IPS-18c (cell line): ENCODE data around the gene PPWD1.
"Not testable (repeated sequence)": the region's sequence is repeated elsewhere in the genome, so short reads cannot be mapped to it uniquely, and the experiment has no call there.

ENCODE experiments used
- H3K4me3 ChIP-seq: 2 replicates; pipeline ENCODE4 v1.7.0; 2013; ENCODE audit warnings: low read depth, mild to moderate bottlenecking, low read length, moderate library complexity; ENCODE audit not compliant: insufficient read depth
- H3K9me3 ChIP-seq: one replicate; pipeline ENCODE4 v1.6.1; 2013; ENCODE audit warnings: mild to moderate bottlenecking, low read length, moderate library complexity; ENCODE audit not compliant: control insufficient read depth, insufficient read depth

The PPWD1 gene

GRCh38 chr5:65562731-65563701, at the start of gene PPWD1, which contains the start of gene CENPK:
TSS of gene PPWD1 (plus strand) at chr5:65563296. CDS start at chr5:65563311, 15 bp downstream.
TSS of gene CENPK (minus strand) at chr5:65563168. CDS start at chr5:65554907, 8,261 bp downstream.
- no peaks in the 10 kb centered on the region for H3K9me3 ChIP-seq
- peak within 1 kb of the TSS; percentile 96 for H3K4me3 ChIP-seq

GRCh38 chr5:65525726-65526125, 37.4 kb upstream of the PPWD1 start:
- no peak overlapping the region for H3K4me3 ChIP-seq
- no peaks in the 10 kb centered on the region for H3K9me3 ChIP-seq

- H3K4me3 ChIP-seq: no peak overlapping the region
- no peaks in the 10 kb centered on the region for H3K9me3 ChIP-seq
Measured at GRCh38 chr5:65530904-65531303, 32.2 kb upstream of the PPWD1 start.

- Histone ChIP-seq H3K4me3 (no peak overlapping the region), H3K9me3 (peaks cover 3% of the 10 kb centered on the region)
Measured at GRCh38 chr5:65535529-65535987, 27.5 kb upstream of the PPWD1 start.

GRCh38 chr5:65539827-65540226, 23.3 kb upstream of the PPWD1 start:
- H3K9me3 ChIP-seq: peaks cover 3% of the 10 kb centered on the region

GRCh38 chr5:65544473-65544872, 18.6 kb upstream of the PPWD1 start:
- peaks cover 1% of the 10 kb centered on the region for H3K9me3 ChIP-seq
- no peak overlapping the region for H3K4me3 ChIP-seq

More at GRCh38 chr5:65539827-65540226, 23.3 kb upstream of the PPWD1 start:
- no peak overlapping the region for H3K4me3 ChIP-seq

- Histone ChIP-seq H3K9me3 (no peaks in the 10 kb centered on the region), H3K4me3 (no peak overlapping the region)
Measured at GRCh38 chr5:65546141-65546540, 17.0 kb upstream of the PPWD1 start.

GRCh38 chr5:65548281-65548680, 14.8 kb upstream of the PPWD1 start:
- no peaks in the 10 kb centered on the region for H3K9me3 ChIP-seq
- no peak overlapping the region for H3K4me3 ChIP-seq

GRCh38 chr5:65553941-65554340, 9.2 kb upstream of the PPWD1 start:
- H3K4me3 ChIP-seq: no peak overlapping the region
- no peaks in the 10 kb centered on the region for H3K9me3 ChIP-seq

- no peaks in the 10 kb centered on the region for H3K9me3 ChIP-seq
- no peak overlapping the region for H3K4me3 ChIP-seq
Measured at GRCh38 chr5:65555287-65555686, 7.8 kb upstream of the PPWD1 start.

GRCh38 chr5:65556181-65556580, 6.9 kb upstream of the PPWD1 start:
- Histone ChIP-seq H3K9me3 (no peaks in the 10 kb centered on the region), H3K4me3 (no peak overlapping the region)

- H3K4me3 ChIP-seq: no peak overlapping the region
- H3K9me3 ChIP-seq: no peaks in the 10 kb centered on the region
Measured at GRCh38 chr5:65556718-65557117, 6.4 kb upstream of the PPWD1 start.

- Histone ChIP-seq H3K9me3 (no peaks in the 10 kb centered on the region), H3K4me3 (peak overlapping the region; percentile 96)
Measured at GRCh38 chr5:65563777-65564176, 681 bp downstream of the PPWD1 start.

- H3K4me3 ChIP-seq: no peak overlapping the region
Measured at GRCh38 chr5:65566505-65566904, 3.4 kb downstream of the PPWD1 start.

GRCh38 chr5:65570598-65571226, 7.6 kb downstream of the PPWD1 start:
- Histone ChIP-seq H3K9me3 (no peaks in the 10 kb centered on the region), H3K4me3 (no peak overlapping the region)

More at GRCh38 chr5:65566505-65566904, 3.4 kb downstream of the PPWD1 start:
- no peaks in the 10 kb centered on the region for H3K9me3 ChIP-seq

GRCh38 chr5:65577141-65577540, 14.0 kb downstream of the PPWD1 start:
- no peak overlapping the region for H3K4me3 ChIP-seq
- no peaks in the 10 kb centered on the region for H3K9me3 ChIP-seq

GRCh38 chr5:65588694-65589093, 25.6 kb downstream of the PPWD1 start:
- no peak overlapping the region for H3K4me3 ChIP-seq
- H3K9me3 ChIP-seq: no peaks in the 10 kb centered on the region

GRCh38 chr5:65601761-65602160, 38.7 kb downstream of the PPWD1 start:
- H3K9me3 ChIP-seq, H3K4me3 ChIP-seq: not testable (repeated sequence)
